Body of pancreas (tissue), 4 donors: ENCODE measurements around the gene SORCS2.

Source experiments
- CTCF ChIP-seq, 7 experiments: fragments of 450-650 bp in 4 of 7; fragments of 200-600 bp in 3 of 7; sonication (generic) in 3 of 7; IDR thresholded peaks; one replicate each; pipeline ENCODE4 v1.5.1; 2016 to 2019; ENCODE audit warnings: antibody characterized with exemption in 7 of 7
- POLR2A ChIP-seq, 3 donors: fragments of 450-650 bp; IDR thresholded peaks; one replicate each; pipeline ENCODE4 v1.6.1; 2016; ENCODE audit warnings: antibody characterized with exemption in 3 of 3, mild to moderate bottlenecking in 2 of 3

- TF ChIP-seq POLR2A (IDR thresholded peaks at IDR 0.05) (no peak), CTCF (IDR thresholded peaks at IDR 0.05) (no peak)
These were observed 495.5 kb downstream of the SORCS2 start for GRCh38 chr4:7687796-7688195.
